HepG2 (cell line): Measurements from ENCODE around the gene CROT. TPM values are rescaled to one million over a fixed set of nuclear protein-coding genes. Genes with fewer than 3 reads are reported as not detected.

ENCODE experiments used
- BCLAF1 ChIP-seq: fragments of 450-650 bp; IDR thresholded peaks from 2 replicates; pipeline ENCODE4 v1.6.1; 2017; ENCODE audit warnings: mild to moderate bottlenecking
- CREM ChIP-seq, 2 experiments: sonication (generic) in 1 of 2; formaldehyde crosslinking in 1 of 2; IDR thresholded peaks; 2 replicates each; pipeline versions ENCODE4 v1.4.0 to v1.6.1; 2016 to 2020; ENCODE audit warnings: antibody characterized with exemption in 1 of 2, mild to moderate bottlenecking in 1 of 2, missing genetic modification reagents in 1 of 2
- ERF ChIP-seq: IDR thresholded peaks from 2 replicates; pipeline ENCODE4 v1.6.1; 2018; ENCODE audit warnings: missing biosample characterization, missing genetic modification reagents
- EZH2 ChIP-seq: conservative IDR thresholded peaks from 2 replicates; pipeline ENCODE4 v1.6.1; 2012; ENCODE audit warnings: mild to moderate bottlenecking, low read depth, low read length, moderate library complexity
- KLF13 ChIP-seq: sonication (generic); formaldehyde crosslinking; IDR thresholded peaks from 2 replicates; pipeline ENCODE4 v1.4.0; 2020; ENCODE audit warnings: mild to moderate bottlenecking, missing genetic modification reagents
- RCOR2 ChIP-seq: IDR thresholded peaks from 2 replicates; pipeline ENCODE4 v1.6.1; 2016; ENCODE audit warnings: missing biosample characterization, missing genetic modification reagents
- SMC3 ChIP-seq: IDR thresholded peaks from 2 replicates; pipeline ENCODE4 v1.6.1; 2011; ENCODE audit warnings: low read length, improper control_type of control experiment
- WIZ ChIP-seq: sonication (generic); formaldehyde crosslinking; IDR thresholded peaks from 2 replicates; pipeline ENCODE4 v1.5.1; 2020; ENCODE audit warnings: mild to moderate bottlenecking, missing genetic modification reagents
- ZFP82 ChIP-seq: sonication (generic); formaldehyde crosslinking; IDR thresholded peaks from 2 replicates; pipeline ENCODE4 v1.5.1; 2020; ENCODE audit warnings: mild to moderate bottlenecking, missing genetic modification reagents, borderline replicate concordance
- ZMYM4 ChIP-seq: sonication (generic); formaldehyde crosslinking; IDR thresholded peaks from 2 replicates; pipeline ENCODE4 v1.8.1; 2023; ENCODE audit warnings: mild to moderate bottlenecking, missing genetic modification reagents
- ZNF230 ChIP-seq: sonication (generic); formaldehyde crosslinking; IDR thresholded peaks from 2 replicates; pipeline ENCODE4 v1.4.0; 2020; ENCODE audit warnings: mild to moderate bottlenecking, missing genetic modification reagents
- ZNF432 ChIP-seq: sonication (generic); formaldehyde crosslinking; IDR thresholded peaks from 2 replicates; pipeline ENCODE4 v1.5.0; 2020; ENCODE audit warnings: missing genetic modification reagents, mild to moderate bottlenecking, borderline replicate concordance
- ZNF607 ChIP-seq: sonication (generic); formaldehyde crosslinking; IDR thresholded peaks from 2 replicates; pipeline ENCODE4 v1.5.1; 2020; ENCODE audit warnings: missing genetic modification reagents, mild to moderate bottlenecking, borderline replicate concordance
- polyA plus RNA-seq, 8 experiments: library from polyadenylated mRNA; depleted of rRNA in 3 of 8; stranded (reverse) in 7 of 8; unstranded in 1 of 8; fragments of >200 nt; fragmentation: Illumina TruSeq in 4 of 8; extraction: Trizol in 4 of 8; gene quantifications; 2 replicates each; pipeline versions ENCODE4 v1.2.1 to v1.2.3, GENCODE V29; 2011 to 2016; ENCODE audit warnings: low read depth in 4 of 8, missing spikeins in 1 of 8, mixed read lengths in 1 of 8; ENCODE audit not compliant: insufficient read depth in 1 of 8
- total RNA-seq, 5 experiments: library from RNA; depleted of rRNA; stranded (reverse); fragments of >200 nt; fragmentation: Illumina TruSeq; extraction: Trizol; gene quantifications; 2 replicates each; pipeline ENCODE4 v1.2.3, GENCODE V29; 2016; ENCODE audit warnings: low read depth in 1 of 5
- TF ChIP-seq, protein P1 (sequence below): sonication (generic); formaldehyde crosslinking; conservative IDR thresholded peaks from 2 replicates; pipeline ENCODE4 v1.5.0; 2020; ENCODE audit warnings: missing genetic modification reagents
- TF ChIP-seq, protein P2 (sequence below): sonication (generic); formaldehyde crosslinking; conservative IDR thresholded peaks from 2 replicates; pipeline ENCODE4 v1.4.0; 2020; ENCODE audit warnings: missing genetic modification reagents
- TF ChIP-seq, protein P3 (sequence below): sonication (generic); formaldehyde crosslinking; IDR thresholded peaks from 2 replicates; pipeline ENCODE4 v1.4.0; 2020; ENCODE audit warnings: missing genetic modification reagents, borderline replicate concordance

CROT gene
- total and polyA plus RNA-seq, 2 of the 13 experiments (the other 11 are each of a cell fraction or from before 2014, with no cell fraction given): 5.0 to 13.7 TPM

- TF ChIP-seq ERF (CRISPR knock-in tag) (peak; percentile 45; the same call in 1 of the 2 replicates), KLF13 (CRISPR knock-in tag) (no peak), BCLAF1 (no peak), ZNF230 (CRISPR knock-in tag) (0 out of 2 replicates have a peak, but pooled peaks have one; percentile 72), EZH2 (no peak), ZNF607 (CRISPR knock-in tag) (no peak), ZMYM4 (peak; percentile 48; the same call in 1 of the 2 replicates), WIZ (CRISPR knock-in tag) (no peak), CREM (IDR thresholded peaks at IDR 0.05) (no peak), CREM (CRISPR knock-in tag; IDR thresholded peaks at IDR 0.05) (no peak), SMC3 (peak; percentile 98), RCOR2 (CRISPR knock-in tag) (peak; percentile 18; the same call in 1 of the 2 replicates), ZFP82 (CRISPR knock-in tag) (no peak), ZNF432 (CRISPR knock-in tag) (no peak)
- TF ChIP-seq, protein P1, sequence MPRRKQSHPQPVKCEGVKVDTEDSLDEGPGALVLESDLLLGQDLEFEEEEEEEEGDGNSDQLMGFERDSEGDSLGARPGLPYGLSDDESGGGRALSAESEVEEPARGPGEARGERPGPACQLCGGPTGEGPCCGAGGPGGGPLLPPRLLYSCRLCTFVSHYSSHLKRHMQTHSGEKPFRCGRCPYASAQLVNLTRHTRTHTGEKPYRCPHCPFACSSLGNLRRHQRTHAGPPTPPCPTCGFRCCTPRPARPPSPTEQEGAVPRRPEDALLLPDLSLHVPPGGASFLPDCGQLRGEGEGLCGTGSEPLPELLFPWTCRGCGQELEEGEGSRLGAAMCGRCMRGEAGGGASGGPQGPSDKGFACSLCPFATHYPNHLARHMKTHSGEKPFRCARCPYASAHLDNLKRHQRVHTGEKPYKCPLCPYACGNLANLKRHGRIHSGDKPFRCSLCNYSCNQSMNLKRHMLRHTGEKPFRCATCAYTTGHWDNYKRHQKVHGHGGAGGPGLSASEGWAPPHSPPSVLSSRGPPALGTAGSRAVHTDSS (CRISPR knock-in tag): no peak
- TF ChIP-seq, protein P2, sequence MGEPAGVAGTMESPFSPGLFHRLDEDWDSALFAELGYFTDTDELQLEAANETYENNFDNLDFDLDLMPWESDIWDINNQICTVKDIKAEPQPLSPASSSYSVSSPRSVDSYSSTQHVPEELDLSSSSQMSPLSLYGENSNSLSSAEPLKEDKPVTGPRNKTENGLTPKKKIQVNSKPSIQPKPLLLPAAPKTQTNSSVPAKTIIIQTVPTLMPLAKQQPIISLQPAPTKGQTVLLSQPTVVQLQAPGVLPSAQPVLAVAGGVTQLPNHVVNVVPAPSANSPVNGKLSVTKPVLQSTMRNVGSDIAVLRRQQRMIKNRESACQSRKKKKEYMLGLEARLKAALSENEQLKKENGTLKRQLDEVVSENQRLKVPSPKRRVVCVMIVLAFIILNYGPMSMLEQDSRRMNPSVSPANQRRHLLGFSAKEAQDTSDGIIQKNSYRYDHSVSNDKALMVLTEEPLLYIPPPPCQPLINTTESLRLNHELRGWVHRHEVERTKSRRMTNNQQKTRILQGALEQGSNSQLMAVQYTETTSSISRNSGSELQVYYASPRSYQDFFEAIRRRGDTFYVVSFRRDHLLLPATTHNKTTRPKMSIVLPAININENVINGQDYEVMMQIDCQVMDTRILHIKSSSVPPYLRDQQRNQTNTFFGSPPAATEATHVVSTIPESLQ (CRISPR knock-in tag): no peak
- TF ChIP-seq, protein P3, sequence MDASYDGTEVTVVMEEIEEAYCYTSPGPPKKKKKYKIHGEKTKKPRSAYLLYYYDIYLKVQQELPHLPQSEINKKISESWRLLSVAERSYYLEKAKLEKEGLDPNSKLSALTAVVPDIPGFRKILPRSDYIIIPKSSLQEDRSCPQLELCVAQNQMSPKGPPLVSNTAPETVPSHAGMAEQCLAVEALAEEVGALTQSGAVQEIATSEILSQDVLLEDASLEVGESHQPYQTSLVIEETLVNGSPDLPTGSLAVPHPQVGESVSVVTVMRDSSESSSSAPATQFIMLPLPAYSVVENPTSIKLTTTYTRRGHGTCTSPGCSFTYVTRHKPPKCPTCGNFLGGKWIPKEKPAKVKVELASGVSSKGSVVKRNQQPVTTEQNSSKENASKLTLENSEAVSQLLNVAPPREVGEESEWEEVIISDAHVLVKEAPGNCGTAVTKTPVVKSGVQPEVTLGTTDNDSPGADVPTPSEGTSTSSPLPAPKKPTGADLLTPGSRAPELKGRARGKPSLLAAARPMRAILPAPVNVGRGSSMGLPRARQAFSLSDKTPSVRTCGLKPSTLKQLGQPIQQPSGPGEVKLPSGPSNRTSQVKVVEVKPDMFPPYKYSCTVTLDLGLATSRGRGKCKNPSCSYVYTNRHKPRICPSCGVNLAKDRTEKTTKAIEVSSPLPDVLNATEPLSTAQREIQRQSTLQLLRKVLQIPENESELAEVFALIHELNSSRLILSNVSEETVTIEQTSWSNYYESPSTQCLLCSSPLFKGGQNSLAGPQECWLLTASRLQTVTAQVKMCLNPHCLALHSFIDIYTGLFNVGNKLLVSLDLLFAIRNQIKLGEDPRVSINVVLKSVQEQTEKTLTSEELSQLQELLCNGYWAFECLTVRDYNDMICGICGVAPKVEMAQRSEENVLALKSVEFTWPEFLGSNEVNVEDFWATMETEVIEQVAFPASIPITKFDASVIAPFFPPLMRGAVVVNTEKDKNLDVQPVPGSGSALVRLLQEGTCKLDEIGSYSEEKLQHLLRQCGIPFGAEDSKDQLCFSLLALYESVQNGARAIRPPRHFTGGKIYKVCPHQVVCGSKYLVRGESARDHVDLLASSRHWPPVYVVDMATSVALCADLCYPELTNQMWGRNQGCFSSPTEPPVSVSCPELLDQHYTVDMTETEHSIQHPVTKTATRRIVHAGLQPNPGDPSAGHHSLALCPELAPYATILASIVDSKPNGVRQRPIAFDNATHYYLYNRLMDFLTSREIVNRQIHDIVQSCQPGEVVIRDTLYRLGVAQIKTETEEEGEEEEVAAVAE (CRISPR knock-in tag): 0 out of 2 replicates have a peak, but pooled peaks have one; percentile 49
Measured at GRCh38 chr7:87312215-87312865, 33.1 kb upstream of the CROT start (continued).
